Caco-2 (cell line): ENCODE data around the gene VTI1A. TPM values are rescaled to one million over a fixed set of nuclear protein-coding genes. Genes with fewer than 3 reads are reported as not detected.

ENCODE experiments used
- BruUV-seq: library from RNA; stranded (reverse); fragments of 400-500 nt; replicated peaks from 2 replicates; lab custom pipeline; 2021; lab: Mats Ljungman, UMichigan
- CTCF ChIA-PET: fragments of 300-600 bp; sonication (Branson Sonifier 250); formaldehyde crosslinking; loops from one replicate; lab custom pipeline; 2022; ENCODE audit warnings: antibody characterized with exemption; lab: Charles Lee
- POLR2A ChIA-PET: fragments of 300-600 bp; sonication (Branson Sonifier 250); formaldehyde crosslinking; loops from one replicate; lab custom pipeline; 2022; ENCODE audit warnings: antibody characterized with exemption; lab: Charles Lee
- DNase-seq, 2 experiments: peaks; one replicate each; pipeline versions ENCODE4 v3.0.0 to v3.0.0-alpha.2; 2020 to 2022
- H3K27me3 ChIP-seq: replicated peaks from 2 replicates; pipeline ENCODE4 v1.6.0; 2011; ENCODE audit warnings: low read length; ENCODE audit not compliant: control insufficient read depth, insufficient read depth
- H3K36me3 ChIP-seq: 2 replicates; pipeline ENCODE4 v1.5.1; 2011; ENCODE audit warnings: low read length; ENCODE audit not compliant: control insufficient read depth, insufficient read depth
- H3K4me1 ChIP-seq: fragments of 250-450 bp; sonication (Bioruptor Pico); 2 replicates; pipeline ENCODE4 v1.5.1; 2020; ENCODE audit warnings: mild to moderate bottlenecking
- H3K4me3 ChIP-seq: 2 replicates; pipeline ENCODE4 v1.5.1; 2011; ENCODE audit warnings: low read depth, mild to moderate bottlenecking, control low read depth, low read length
- H3K9me3 ChIP-seq: fragments of 250-450 bp; sonication (Bioruptor Pico); 2 replicates; pipeline ENCODE4 v1.5.1; 2020; ENCODE audit warnings: mild to moderate bottlenecking, moderate library complexity
- H3K27ac Mint-ChIP-seq: one replicate; pipeline ENCODE4 v1.8.0; 2022; ENCODE audit warnings: mixed read lengths; ENCODE audit not compliant: unreplicated experiment
- H3K27me3 Mint-ChIP-seq: one replicate; pipeline ENCODE4 v1.8.0; 2022; ENCODE audit warnings: mixed read lengths; ENCODE audit not compliant: insufficient read depth, unreplicated experiment
- H3K36me3 Mint-ChIP-seq: one replicate; pipeline ENCODE4 v1.8.0; 2022; ENCODE audit warnings: mild to moderate bottlenecking, mixed read lengths; ENCODE audit not compliant: insufficient read depth, unreplicated experiment
- H3K4me1 Mint-ChIP-seq: one replicate; pipeline ENCODE4 v1.8.0; 2022; ENCODE audit warnings: low read depth, mixed read lengths; ENCODE audit not compliant: unreplicated experiment
- H3K4me3 Mint-ChIP-seq: one replicate; pipeline ENCODE4 v1.8.0; 2022; ENCODE audit warnings: mild to moderate bottlenecking, moderate library complexity, mixed read lengths; ENCODE audit not compliant: unreplicated experiment
- H3K9me3 Mint-ChIP-seq: one replicate; pipeline ENCODE4 v1.8.0; 2022; ENCODE audit warnings: mixed read lengths; ENCODE audit not compliant: unreplicated experiment
- CTCF ChIP-seq, 2 experiments: fragments of 200-600 bp in 1 of 2; IDR thresholded peaks; 1 replicate in 1 of 2; 2 replicates in 1 of 2; pipeline versions ENCODE4 v1.5.1 to v1.8.0; 2011 to 2022; ENCODE audit warnings: antibody characterized with exemption in 1 of 2, control low read depth in 1 of 2, inconsistent platforms in 1 of 2, low read depth in 1 of 2, low read length in 1 of 2, mild to moderate bottlenecking in 1 of 2, moderate library complexity in 1 of 2; ENCODE audit not compliant: insufficient read depth in 1 of 2, severe bottlenecking in 1 of 2, unreplicated experiment in 1 of 2
- intact Hi-C: fragments of 100-400 bp; cut with micrococcal nuclease; formaldehyde crosslinking; loops from one replicate; pipeline ENCODE4 v1.10.0; 2022; ENCODE audit not compliant: unreplicated experiment
- total RNA-seq: library from RNA; stranded (reverse); gene quantifications from 2 replicates; pipeline ENCODE4 v1.2.3, GENCODE V29; 2022

The VTI1A gene
- total RNA-seq, 1 experiment from 2014 or later, result 45.6 TPM

DNA sequence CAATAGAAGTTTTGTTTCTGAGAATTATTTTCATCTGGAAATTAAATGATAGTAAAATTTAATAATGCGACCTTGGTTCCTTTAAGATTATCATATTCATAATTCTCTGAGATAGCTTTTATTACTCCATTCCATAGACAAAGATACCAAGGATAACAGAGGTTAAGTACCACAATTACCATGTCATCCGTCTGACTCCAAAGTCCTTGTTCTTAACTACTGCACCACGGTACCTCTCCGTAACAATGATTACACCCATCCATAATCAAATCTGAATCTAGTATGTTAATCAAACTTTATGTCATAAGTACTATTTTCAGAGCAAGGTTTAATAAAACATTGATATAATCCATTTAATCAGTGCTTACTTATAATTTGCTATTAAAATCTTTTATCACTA lies 8.7 kb upstream of the VTI1A start:
- Histone ChIP-seq H3K27me3 (no peaks in the 10 kb centered on the region), H3K36me3 (no peaks in the 10 kb centered on the region; the same call in 1 of the 2 replicates), H3K4me3 (no peak overlapping the region), H3K9me3 (no peaks in the 10 kb centered on the region), H3K4me1 (no peaks in the 10 kb centered on the region)
- Mint-ChIP-seq H3K27me3 (no peaks in the 10 kb centered on the region), H3K4me3 (no peak overlapping the region), H3K36me3 (peaks cover 31% of the 10 kb centered on the region), H3K27ac (no peak overlapping the region), H3K4me1 (no peaks in the 10 kb centered on the region), H3K9me3 (no peaks in the 10 kb centered on the region)
- TF ChIP-seq CTCF (IDR thresholded peaks at IDR 0.05; ENCODE audit: insufficient read depth in 1 of 2, low read depth in 1 of 2, low read length in 1 of 2, severe bottlenecking in 1 of 2, unreplicated experiment in 1 of 2), result no peak
- no TSS peak for BruUV-seq
- intact Hi-C loops, result loop anchor here (10.0 kb wide), 2 partner anchors 294 to 684 kb away; no protein-coding TSS in a partner anchor
- ChIA-PET POLR2A (no interaction called here), CTCF (no interaction called here)
- DNase-seq, result no peak

GRCh38 chr10:112441520-112441919 lies 5.5 kb upstream of the VTI1A start:
- Mint-ChIP-seq H3K4me1 (no peaks in the 10 kb centered on the region), H3K27me3 (no peaks in the 10 kb centered on the region), H3K9me3 (no peaks in the 10 kb centered on the region), H3K4me3 (no peak overlapping the region), H3K36me3 (peaks cover 27% of the 10 kb centered on the region), H3K27ac (no peak overlapping the region)
- Histone ChIP-seq H3K9me3 (no peaks in the 10 kb centered on the region), H3K36me3 (no peaks in the 10 kb centered on the region; the same call in 1 of the 2 replicates), H3K27me3 (no peaks in the 10 kb centered on the region), H3K4me3 (no peak overlapping the region), H3K4me1 (peaks cover 7% of the 10 kb centered on the region; the same call in 1 of the 2 replicates)
- TF ChIP-seq CTCF (IDR thresholded peaks at IDR 0.05; ENCODE audit: insufficient read depth in 1 of 2, low read depth in 1 of 2, low read length in 1 of 2, severe bottlenecking in 1 of 2, unreplicated experiment in 1 of 2), result no peak
- no TSS peak for BruUV-seq
- CTCF ChIA-PET, result no interaction called here
- intact Hi-C loops, result no loop called here
- no peak for DNase-seq
- POLR2A ChIA-PET, result no interaction called here

GRCh38 chr10:112442063-112442462 lies 5.0 kb upstream of the VTI1A start:
- Histone ChIP-seq H3K4me3 (no peak overlapping the region), H3K27me3 (no peaks in the 10 kb centered on the region), H3K36me3 (no peaks in the 10 kb centered on the region; the same call in 1 of the 2 replicates), H3K4me1 (peaks cover 7% of the 10 kb centered on the region; the same call in 1 of the 2 replicates), H3K9me3 (no peaks in the 10 kb centered on the region)
- ChIA-PET CTCF (no interaction called here), POLR2A (no interaction called here)
- TF ChIP-seq CTCF (IDR thresholded peaks at IDR 0.05; ENCODE audit: insufficient read depth in 1 of 2, low read depth in 1 of 2, low read length in 1 of 2, severe bottlenecking in 1 of 2, unreplicated experiment in 1 of 2), result no peak
- Mint-ChIP-seq H3K9me3 (no peaks in the 10 kb centered on the region), H3K4me1 (no peaks in the 10 kb centered on the region), H3K27ac (no peak overlapping the region), H3K4me3 (no peak overlapping the region), H3K36me3 (peaks cover 32% of the 10 kb centered on the region), H3K27me3 (no peaks in the 10 kb centered on the region)
- BruUV-seq, result no TSS peak
- DNase-seq, result no peak
- intact Hi-C loops, result no loop called here
